ENCODE data around the gene PLK5.

DNA sequence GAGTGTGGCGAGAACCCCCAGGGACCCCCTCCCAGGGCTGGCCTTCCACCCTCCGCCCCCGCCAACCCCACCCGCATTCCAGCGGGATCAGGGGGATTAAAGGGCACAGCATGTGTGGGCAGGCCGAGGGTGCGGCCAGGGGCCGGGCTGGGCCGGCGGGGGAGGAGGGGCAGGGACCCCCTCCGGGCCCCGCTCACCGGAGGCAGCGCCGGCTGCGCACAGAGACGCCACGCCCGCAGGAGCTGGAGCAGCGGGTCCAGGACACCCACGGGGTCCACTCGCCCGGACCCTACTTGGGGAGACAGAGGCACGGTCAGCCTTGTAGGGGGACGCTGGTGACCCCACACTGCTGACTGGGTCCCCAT, 13.5 kb upstream of the PLK5 start:
- TF ChIP-seq CTCF (IDR thresholded peaks at IDR 0.05) (no peak), POLR2A (IDR thresholded peaks at IDR 0.05) (no peak), EP300 (IDR thresholded peaks at IDR 0.05) (no peak)
